ELR (cell line): Measurements from ENCODE around the gene EZH2.

Experiments used
- DNase-seq: peaks from one replicate; pipeline ENCODE4 v3.0.0-alpha.2; 2015; ENCODE audit warnings: low read depth

Gene EZH2

GRCh38 chr7:148898845-148899484 lies 14.9 kb upstream of the EZH2 start:
- DNase-seq: no peak

GRCh38 chr7:148894591-148894990 lies 10.5 kb upstream of the EZH2 start:
- peak; percentile 11 for DNase-seq

GRCh38 chr7:148893071-148893470 lies 9.0 kb upstream of the EZH2 start:
- no peak for DNase-seq

GRCh38 chr7:148888300-148888699 lies 4.2 kb upstream of the EZH2 start:
- no peak for DNase-seq

- no peak for DNase-seq
Observed at GRCh38 chr7:148886844-148887243, 2.8 kb upstream of the EZH2 start.

- peak; percentile 90 for DNase-seq
Observed at GRCh38 chr7:148884299-148885022, 370 bp upstream of the EZH2 start.

- DNase-seq: peak; percentile 29
Observed at GRCh38 chr7:148883266-148884048, 634 bp downstream of the EZH2 start.

- peak; percentile 26 for DNase-seq
Observed at GRCh38 chr7:148882841-148883265, 1.2 kb downstream of the EZH2 start.

GRCh38 chr7:148882192-148882591 lies 1.9 kb downstream of the EZH2 start:
- no peak for DNase-seq

GRCh38 chr7:148878317-148878716 lies 5.8 kb downstream of the EZH2 start:
- DNase-seq: no peak

- no peak for DNase-seq
Observed at GRCh38 chr7:148877517-148877916, 6.6 kb downstream of the EZH2 start.

GRCh38 chr7:148872188-148872587 lies 11.9 kb downstream of the EZH2 start:
- DNase-seq: no peak

- DNase-seq: no peak
Observed at GRCh38 chr7:148871551-148871950, 12.5 kb downstream of the EZH2 start.

GRCh38 chr7:148871030-148871429 lies 13.1 kb downstream of the EZH2 start:
- DNase-seq: no peak

- DNase-seq: no peak
Observed at GRCh38 chr7:148868378-148868674, 15.8 kb downstream of the EZH2 start.

- no peak for DNase-seq
Observed at GRCh38 chr7:148867596-148868377, 16.3 kb downstream of the EZH2 start.

GRCh38 chr7:148866362-148866761 lies 17.7 kb downstream of the EZH2 start:
- no peak for DNase-seq

- no peak for DNase-seq
Observed at GRCh38 chr7:148865283-148865682, 18.8 kb downstream of the EZH2 start.

GRCh38 chr7:148863324-148863723 lies 20.8 kb downstream of the EZH2 start:
- no peak for DNase-seq

GRCh38 chr7:148862481-148862880 lies 21.6 kb downstream of the EZH2 start:
- no peak for DNase-seq

GRCh38 chr7:148858489-148858888 lies 25.6 kb downstream of the EZH2 start:
- DNase-seq: no peak

- peak; percentile 14 for DNase-seq
Observed at GRCh38 chr7:148856891-148857290, 27.2 kb downstream of the EZH2 start.

GRCh38 chr7:148856578-148856881 lies 27.6 kb downstream of the EZH2 start:
- DNase-seq: no peak
